ENCODE results near the gene UBE2K. TPM values are rescaled to one million over a fixed set of nuclear protein-coding genes. Genes with fewer than 3 reads are reported as not detected.
"Not testable (repeated sequence)": the region's sequence is repeated elsewhere in the genome, so short reads cannot be mapped to it uniquely, and the experiment has no call there.

The UBE2K gene
- total RNA-seq, 1 donor from 2014 or later, result 96.7 TPM

DNA sequence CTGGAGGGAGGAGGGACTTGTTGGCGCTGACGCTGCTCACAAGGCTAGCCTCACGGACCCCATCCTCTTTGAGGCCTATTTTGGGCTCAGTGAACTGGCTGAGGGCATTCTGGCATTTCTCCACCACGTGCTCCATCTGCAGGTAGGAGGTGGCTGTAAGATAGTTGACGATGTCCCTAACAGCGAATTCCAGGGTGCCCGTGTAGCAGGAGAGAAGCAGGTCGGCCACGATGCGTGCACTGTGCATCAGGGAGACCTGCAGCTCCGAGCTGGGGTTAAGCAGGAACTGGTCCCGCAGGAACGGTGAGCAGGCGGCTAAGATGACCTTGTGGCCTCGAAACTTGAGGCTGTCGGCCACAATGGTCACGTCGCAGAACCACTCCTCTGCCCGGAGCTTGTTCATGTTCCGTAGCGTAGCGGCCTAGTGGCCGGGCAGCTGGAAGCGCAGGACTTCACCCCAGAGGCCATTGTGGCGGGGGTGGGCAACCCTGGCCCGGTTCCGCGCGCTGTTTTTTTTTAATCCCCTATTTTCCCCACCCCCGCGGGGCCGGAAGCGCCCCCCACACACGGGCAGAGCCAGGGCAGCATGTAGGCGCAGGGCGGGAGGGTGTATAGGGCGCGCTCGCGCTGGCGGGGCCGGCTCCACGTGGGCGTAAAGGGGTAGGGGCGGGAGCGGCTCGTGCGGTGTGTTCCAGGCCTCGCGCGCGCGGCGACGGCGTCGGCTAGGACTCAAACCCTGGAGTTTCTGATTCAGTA lies 73.2 kb downstream of the UBE2K start:
- TF ChIP-seq, protein P1, sequence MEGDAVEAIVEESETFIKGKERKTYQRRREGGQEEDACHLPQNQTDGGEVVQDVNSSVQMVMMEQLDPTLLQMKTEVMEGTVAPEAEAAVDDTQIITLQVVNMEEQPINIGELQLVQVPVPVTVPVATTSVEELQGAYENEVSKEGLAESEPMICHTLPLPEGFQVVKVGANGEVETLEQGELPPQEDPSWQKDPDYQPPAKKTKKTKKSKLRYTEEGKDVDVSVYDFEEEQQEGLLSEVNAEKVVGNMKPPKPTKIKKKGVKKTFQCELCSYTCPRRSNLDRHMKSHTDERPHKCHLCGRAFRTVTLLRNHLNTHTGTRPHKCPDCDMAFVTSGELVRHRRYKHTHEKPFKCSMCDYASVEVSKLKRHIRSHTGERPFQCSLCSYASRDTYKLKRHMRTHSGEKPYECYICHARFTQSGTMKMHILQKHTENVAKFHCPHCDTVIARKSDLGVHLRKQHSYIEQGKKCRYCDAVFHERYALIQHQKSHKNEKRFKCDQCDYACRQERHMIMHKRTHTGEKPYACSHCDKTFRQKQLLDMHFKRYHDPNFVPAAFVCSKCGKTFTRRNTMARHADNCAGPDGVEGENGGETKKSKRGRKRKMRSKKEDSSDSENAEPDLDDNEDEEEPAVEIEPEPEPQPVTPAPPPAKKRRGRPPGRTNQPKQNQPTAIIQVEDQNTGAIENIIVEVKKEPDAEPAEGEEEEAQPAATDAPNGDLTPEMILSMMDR (IDR thresholded peaks at IDR 0.05; ENCODE audit: partially characterized antibody, unreplicated experiment), result no peak
- no peaks in the 10 kb centered on the region for H3K36me3 Mint-ChIP-seq (ENCODE audit: unreplicated experiment)
- no peak overlapping the region for H3K4me3 Mint-ChIP-seq (ENCODE audit: unreplicated experiment)
- H3K4me1 Mint-ChIP-seq (ENCODE audit: low read depth, unreplicated experiment), result no peaks in the 10 kb centered on the region
- H3K27me3 Mint-ChIP-seq (ENCODE audit: unreplicated experiment), result no peaks in the 10 kb centered on the region
- H3K27ac Mint-ChIP-seq (ENCODE audit: unreplicated experiment), result no peak overlapping the region
- peaks cover 12% of the 10 kb centered on the region for H3K9me3 Mint-ChIP-seq (ENCODE audit: unreplicated experiment)
- no peak for DNase-seq

DNA sequence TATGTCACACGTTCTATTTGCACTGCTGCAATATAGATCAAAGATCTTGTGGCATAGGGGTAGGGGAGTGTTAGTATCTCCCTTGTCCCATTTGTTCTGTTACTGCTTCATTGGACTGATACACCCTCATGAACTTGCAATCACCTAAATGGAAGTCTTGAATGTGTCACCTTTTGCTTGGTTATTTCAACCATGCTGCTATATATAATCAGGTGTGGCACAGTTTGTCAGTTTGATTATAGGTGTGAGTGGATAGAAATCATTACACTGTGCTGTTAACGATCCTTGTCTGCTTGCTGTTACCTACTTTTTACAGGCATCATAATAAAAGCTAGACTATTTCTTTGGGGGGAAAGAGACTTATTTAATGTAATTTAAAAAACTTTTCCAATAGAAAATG lies 84.1 kb downstream of the UBE2K start:
- not testable (repeated sequence) for H3K4me1 Mint-ChIP-seq (ENCODE audit: low read depth, unreplicated experiment); H3K27ac Mint-ChIP-seq (ENCODE audit: unreplicated experiment); H3K27me3 Mint-ChIP-seq (ENCODE audit: unreplicated experiment); H3K4me3 Mint-ChIP-seq (ENCODE audit: unreplicated experiment); H3K36me3 Mint-ChIP-seq (ENCODE audit: unreplicated experiment); H3K9me3 Mint-ChIP-seq (ENCODE audit: unreplicated experiment); DNase-seq

DNA sequence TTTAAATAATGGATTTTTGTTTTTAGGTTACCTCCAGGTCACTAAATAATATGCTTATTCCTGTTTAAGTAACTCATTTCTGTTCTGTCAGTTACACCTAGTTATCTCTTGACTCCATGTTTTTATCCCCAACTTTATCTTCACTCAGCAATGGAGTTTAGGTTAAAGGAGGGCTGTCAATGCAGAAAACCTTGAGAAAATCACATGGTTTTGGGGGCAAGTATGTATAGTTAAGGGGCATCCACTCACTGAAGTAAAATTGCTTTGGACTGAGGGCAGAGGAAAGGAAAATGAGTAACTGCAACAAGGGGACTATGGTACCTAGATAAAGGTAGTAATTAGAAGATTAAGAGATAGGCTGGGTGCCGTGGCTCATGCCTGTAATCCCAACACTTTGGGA lies 87.1 kb downstream of the UBE2K start:
- H3K27me3 Mint-ChIP-seq (ENCODE audit: unreplicated experiment), result peaks cover 2% of the 10 kb centered on the region
- H3K9me3 Mint-ChIP-seq (ENCODE audit: unreplicated experiment), result peaks cover 2% of the 10 kb centered on the region
- H3K4me3 Mint-ChIP-seq (ENCODE audit: unreplicated experiment), result no peak overlapping the region
- peak overlapping the region; percentile 64 for H3K27ac Mint-ChIP-seq (ENCODE audit: unreplicated experiment)
- TF ChIP-seq, protein P1 (IDR thresholded peaks at IDR 0.05; ENCODE audit: partially characterized antibody, unreplicated experiment), result no peak
- no peaks in the 10 kb centered on the region for H3K36me3 Mint-ChIP-seq (ENCODE audit: unreplicated experiment)
- no peak for DNase-seq
- H3K4me1 Mint-ChIP-seq (ENCODE audit: low read depth, unreplicated experiment), result no peaks in the 10 kb centered on the region

DNA sequence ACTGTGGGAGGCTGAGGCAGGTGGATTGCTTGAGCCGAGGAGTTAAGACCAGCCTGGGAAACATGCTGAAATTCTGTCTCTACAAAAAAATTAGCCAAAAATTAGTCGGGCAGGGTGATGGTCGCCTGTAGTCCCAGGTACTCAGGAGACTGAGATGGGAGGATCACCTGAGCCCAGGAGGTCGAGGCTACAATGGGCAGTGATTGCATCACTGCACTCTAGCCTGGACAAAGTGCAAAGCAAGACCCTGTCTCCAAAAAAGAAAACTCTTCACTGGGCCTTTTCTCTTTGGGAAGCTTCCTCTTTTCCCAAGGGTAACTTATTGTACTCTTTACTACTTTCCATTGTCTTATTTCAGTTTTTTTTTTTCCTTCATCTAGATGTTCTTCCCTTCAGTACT lies 88.9 kb downstream of the UBE2K start:
- no peak overlapping the region for H3K4me3 Mint-ChIP-seq (ENCODE audit: unreplicated experiment)

DNA sequence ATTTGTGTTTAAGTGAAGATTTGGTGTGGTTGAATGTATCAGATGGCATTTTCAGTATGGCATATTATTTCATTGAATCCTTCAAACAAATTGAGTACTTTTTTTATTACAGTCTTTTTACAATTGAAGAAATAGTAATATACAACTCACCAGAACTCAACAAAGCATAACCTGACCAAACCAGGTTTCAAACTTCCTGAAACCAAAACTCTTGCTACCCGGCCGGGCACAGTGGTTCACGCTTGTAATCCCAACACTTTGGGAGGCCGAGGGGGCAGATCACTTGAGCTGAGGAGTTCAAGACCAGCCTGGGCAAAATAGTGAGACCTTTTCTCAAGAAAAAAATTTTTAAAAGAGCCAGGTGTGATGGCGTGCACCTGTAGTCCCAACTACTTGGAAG lies 94.2 kb downstream of the UBE2K start:
- H3K27me3 Mint-ChIP-seq (ENCODE audit: unreplicated experiment), result no peaks in the 10 kb centered on the region
- no peak overlapping the region for H3K27ac Mint-ChIP-seq (ENCODE audit: unreplicated experiment)
- peaks cover 2% of the 10 kb centered on the region for H3K9me3 Mint-ChIP-seq (ENCODE audit: unreplicated experiment)
- TF ChIP-seq, protein P1 (IDR thresholded peaks at IDR 0.05; ENCODE audit: partially characterized antibody, unreplicated experiment), result no peak
- DNase-seq, result no peak
- H3K4me3 Mint-ChIP-seq (ENCODE audit: unreplicated experiment), result no peak overlapping the region
- H3K4me1 Mint-ChIP-seq (ENCODE audit: low read depth, unreplicated experiment), result no peaks in the 10 kb centered on the region
- no peaks in the 10 kb centered on the region for H3K36me3 Mint-ChIP-seq (ENCODE audit: unreplicated experiment)

More for the DNA sequence above, 88.9 kb downstream of the UBE2K start:
- Mint-ChIP-seq H3K27ac (ENCODE audit: unreplicated experiment) (no peak overlapping the region), H3K9me3 (ENCODE audit: unreplicated experiment) (peaks cover 3% of the 10 kb centered on the region), H3K36me3 (ENCODE audit: unreplicated experiment) (no peaks in the 10 kb centered on the region), H3K27me3 (ENCODE audit: unreplicated experiment) (peaks cover 2% of the 10 kb centered on the region), H3K4me1 (ENCODE audit: low read depth, unreplicated experiment) (no peaks in the 10 kb centered on the region)
- DNase-seq, result no peak
- TF ChIP-seq, protein P1 (IDR thresholded peaks at IDR 0.05; ENCODE audit: partially characterized antibody, unreplicated experiment), result no peak
